DMS53 treated with DMSO at 0.1 percent for 48 hours (cell line): ENCODE results near the gene ODAD4.

Experiments used
- DNase-seq: peaks from one replicate; lab custom pipeline; 2025; ENCODE audit not compliant: unreplicated experiment; lab: John Stamatoyannopoulos, UW

Gene ODAD4

DNA sequence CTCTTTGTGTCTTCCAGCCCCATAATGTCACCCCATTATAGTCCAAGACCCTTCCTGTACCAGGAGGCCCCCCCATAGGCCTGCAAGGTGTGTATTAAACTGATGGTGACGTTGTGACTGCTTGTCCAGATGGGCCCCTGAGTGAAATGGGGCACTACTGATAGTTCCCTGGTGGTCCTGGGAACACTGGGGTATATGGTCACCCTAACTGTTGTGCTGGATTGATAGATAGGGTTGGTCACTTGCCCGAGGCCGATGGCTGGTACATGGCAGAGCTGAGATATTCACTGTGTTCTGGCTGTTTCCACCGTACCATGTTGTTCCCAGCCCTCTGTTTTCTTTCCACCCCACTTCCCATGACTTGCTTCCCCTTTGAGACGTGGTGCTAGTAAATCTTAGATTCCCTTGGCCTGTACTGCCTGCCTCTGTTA is 40.5 kb downstream of the ODAD4 start:
- DNase-seq: no peak

DNA sequence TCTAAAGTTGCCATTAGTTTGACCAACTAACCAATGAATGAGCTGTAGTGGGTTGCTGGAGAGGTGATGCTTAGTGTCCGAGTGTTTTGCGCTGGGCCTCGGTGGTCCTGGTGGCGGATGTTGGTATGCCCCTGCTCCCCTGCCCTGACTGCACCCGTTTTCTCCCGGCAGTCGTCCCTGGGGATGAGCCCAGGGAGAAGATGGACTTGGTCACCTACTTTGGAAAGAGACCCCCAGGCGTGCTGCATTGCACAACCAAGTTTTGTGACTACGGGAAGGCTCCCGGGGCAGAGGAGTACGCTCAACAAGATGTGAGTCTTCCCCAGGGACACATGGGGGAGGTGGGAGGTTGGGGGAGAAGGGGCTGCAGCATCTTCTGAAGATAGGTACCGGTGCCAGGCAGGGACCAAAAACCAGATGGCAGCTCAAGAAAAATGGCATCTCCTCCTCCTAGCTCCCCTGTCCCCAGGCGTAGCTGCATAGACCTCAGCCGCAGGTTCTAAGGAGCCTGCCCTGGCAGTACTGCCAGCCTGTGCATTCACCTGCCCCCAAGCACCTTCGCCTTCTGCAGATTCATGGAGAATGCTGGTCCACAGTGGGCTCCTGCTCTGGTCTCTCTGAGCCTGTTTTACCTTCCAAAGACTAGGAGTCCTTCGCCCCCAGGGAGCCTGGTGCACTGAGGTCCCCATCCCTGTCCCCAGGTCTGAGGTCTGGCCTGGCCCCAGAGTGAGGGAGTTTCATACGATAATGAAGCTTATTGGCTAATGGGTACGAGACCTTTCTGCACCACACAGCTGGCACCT is 41.5 kb downstream of the ODAD4 start:
- no peak for DNase-seq

DNA sequence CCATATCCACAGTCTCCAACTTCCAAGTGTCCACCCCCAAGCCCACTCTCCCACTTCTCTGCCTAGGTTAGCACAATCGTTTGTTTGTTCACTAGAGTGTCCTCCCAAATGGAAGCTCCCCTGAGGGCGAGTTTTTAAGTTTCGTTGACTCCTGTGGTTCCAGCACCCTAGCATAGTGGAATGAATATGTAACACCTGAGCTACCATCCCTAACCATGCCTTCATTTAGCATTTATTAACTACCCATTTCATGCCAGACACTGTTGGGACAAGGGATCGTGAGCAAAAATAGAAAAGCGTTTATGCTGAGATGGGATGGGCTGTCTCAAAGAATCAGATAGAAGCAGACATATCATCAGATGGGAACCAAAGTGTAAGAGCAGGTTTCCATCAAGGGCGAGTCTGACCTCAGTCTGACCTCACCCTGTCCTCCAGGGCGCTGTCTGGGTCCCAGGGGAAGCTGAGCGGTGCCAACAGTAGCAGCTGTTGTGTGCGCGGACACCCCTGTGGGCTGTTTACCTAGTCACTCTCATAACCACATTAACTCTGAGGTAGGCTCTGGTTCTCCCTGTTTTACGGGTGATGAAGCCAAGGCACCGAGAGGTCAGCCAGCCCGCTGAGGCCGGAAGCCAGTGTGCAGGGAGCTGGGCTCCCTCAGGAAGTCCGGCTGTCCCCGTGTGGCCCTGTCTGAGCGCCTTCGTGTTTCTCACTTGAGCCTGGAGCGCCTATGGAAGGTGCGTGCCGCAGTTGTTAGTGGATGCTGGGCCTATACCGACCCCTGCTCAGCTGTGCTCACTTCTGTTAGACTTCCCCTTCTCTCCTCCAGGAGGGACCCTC is 42.4 kb downstream of the ODAD4 start:
- DNase-seq: no peak

DNA sequence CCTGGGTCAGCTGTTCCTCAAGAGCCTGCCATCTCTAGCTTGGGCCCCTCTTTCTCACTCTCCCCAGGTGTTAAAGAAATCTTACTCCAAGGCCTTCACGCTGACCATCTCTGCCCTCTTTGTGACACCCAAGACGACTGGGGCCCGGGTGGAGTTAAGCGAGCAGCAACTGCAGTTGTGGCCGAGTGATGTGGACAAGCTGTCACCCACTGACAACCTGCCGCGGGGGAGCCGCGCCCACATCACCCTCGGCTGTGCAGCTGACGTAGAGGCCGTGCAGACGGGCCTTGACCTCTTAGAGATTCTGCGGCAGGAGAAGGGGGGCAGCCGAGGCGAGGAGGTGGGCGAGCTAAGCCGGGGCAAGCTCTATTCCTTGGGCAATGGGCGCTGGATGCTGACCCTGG is 43.0 kb downstream of the ODAD4 start:
- DNase-seq: no peak

DNA sequence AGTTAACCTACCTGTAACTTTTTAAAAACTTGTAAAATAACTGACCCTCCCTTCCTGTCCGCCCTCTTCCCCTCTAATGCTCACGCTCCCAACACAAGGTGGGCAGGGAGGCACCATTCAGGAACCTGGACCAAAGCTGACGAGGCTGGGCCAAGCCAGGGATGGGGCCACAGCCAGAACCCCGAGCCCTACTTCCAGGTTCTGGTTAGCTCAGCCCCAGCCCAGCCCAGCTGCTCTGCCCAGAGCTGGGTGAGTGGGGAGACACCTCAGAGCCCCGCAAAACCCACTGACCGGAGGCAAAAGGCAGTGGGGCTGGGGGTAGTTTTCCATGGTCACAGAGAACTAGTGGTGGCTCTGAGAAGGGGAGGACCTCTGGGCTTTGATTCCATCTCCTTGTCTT is 43.6 kb downstream of the ODAD4 start:
- no peak for DNase-seq

DNA sequence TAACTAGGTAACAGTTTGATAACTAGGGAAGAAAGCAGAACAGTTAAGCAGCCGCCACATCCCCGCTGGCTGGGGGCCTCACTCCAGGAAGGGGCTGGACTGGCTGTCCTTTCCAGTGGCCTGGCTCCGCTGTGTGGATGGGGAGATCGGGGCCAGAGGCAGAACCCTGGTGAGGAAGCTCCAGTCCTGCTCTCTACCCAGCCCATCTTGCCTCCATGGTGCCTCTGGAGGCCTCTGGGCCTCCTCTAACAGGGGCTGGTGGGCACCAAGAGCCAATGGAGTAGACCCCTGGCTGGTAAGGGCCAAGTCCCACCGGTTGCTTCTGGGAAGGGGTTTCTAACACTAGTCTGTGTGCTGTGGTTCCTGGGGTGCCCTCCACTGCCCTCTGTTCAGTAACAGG is 44.2 kb downstream of the ODAD4 start:
- no peak for DNase-seq

DNA sequence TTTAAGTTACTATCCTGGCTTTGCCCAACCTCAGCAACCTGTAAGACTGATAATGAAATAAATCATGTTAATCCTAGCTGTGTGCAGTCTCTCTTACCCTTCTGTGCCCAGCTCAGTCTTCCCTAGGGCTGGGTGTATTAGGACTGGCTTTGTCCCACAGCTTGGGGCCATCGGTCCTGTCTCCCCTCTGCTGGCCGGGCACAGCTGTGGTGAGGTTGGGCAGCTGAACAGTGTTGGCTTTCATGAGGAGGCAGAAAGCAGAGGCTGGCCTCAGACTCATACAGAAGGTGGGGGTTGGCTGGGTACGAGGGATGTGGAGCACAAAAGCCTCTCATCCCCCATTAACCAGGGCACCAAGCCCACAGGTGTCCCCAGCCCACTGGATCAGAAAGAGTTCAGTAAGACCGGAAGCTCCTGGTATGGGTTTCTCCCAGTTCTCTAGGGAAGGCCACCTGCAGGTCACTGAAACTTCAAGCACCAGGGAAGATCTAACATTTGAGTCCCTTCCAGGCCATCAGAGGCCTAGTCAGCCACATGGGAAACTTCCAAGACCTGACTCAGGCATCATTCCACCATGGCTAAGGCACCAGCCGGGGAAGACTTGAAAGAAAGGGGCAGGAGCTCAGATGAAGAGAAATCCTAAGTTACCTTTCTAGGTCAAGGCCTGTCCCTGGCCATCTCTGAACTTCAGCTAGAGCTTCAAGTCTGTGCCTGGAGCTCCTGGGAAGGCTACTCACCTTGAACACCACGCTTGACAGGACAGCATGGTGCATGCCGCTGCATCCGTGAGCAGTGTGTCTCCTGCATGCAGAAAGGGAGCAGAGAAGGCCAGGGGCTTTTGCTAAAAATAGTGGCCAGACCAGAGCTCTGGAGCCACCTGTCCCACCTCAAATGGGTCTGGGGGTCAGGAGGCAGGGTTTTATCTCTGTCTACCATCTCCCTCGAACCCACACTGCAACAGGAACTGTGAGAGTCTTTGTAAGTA is 45.0 kb downstream of the ODAD4 start:
- no peak for DNase-seq

DNA sequence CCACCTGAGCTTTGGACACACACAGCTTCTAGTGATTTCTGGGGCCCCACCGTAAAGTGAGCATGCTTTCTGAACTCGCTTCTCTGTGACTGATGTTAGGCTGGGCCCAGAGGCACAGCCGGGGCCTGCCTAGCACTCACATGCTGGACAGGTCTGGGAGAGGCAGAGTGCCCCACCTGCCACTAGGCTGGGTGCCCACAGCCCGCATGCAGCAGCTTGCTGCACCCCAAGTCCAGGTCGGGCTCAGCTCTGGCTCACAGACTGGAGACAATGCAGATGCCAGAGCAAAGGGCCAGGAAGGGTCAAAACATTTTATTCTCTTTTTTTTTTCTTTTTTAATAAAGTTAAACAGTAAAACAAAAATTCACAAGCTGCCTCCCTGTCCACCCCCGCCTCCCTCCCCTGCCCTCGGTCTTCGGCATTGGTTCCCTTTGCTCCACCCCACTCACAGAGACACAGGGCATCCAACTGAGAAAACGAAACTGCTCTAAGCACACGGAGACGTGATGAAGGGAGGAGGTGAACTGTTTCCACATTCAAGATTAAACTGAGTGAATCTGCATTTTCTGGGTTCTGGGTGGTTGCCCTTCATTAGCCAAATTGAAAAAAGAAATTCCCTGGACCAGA is 45.8 kb downstream of the ODAD4 start:
- DNase-seq: no peak

DNA sequence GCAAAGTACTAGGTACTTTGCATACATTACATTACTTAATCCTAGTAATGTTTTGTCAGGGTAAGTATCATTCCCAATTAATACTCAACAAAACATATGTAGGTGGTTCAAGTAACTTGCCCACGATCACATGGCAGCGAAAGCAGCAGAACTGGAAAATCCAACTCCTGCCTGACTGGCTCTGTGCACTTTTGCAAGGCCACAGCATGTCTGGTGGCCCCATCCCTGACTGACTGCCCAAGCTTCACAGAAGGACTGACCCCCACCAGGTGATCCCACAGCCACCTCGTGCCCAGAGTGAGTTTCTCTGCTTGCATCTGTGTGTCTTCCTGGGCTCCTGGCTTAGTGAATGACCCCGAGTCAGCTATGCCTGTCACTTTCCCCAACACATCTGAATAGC is 47.6 kb downstream of the ODAD4 start:
- DNase-seq: no peak

DNA sequence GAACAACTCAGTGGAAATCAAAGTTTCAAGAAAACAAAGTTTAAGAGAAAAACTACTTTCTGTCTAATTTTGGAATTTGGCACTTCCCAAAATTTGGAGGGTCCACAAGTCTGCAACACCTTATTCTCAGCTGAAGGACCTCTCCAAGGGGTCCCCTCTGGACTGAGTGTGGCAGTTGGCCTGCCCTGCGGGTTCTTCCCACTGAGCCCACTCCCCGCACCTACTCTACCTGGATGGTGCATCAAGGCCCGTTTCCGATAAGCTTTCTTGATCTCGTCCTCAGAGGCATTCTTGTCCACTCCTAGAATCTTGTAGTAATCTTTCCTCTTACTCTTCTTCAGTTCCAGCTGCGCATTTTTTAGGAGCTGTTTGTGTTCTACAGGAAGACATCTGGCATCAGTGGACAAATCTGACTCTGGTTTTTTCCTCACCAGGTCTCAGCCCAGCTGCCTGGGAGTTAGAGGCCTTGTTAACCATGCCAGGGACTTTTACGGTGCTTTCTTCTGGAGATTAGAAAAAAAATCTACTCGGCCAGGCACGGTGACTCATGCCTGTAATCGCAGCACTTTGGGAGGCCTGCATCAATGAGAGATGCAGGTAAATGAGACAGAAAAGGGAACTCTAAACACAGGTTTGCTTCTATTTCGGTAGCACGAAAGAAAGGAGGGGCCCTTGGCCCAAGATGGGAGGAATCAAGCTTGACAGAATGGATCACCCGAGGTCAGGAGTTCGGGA is 51.8 kb downstream of the ODAD4 start:
- DNase-seq: no peak

DNA sequence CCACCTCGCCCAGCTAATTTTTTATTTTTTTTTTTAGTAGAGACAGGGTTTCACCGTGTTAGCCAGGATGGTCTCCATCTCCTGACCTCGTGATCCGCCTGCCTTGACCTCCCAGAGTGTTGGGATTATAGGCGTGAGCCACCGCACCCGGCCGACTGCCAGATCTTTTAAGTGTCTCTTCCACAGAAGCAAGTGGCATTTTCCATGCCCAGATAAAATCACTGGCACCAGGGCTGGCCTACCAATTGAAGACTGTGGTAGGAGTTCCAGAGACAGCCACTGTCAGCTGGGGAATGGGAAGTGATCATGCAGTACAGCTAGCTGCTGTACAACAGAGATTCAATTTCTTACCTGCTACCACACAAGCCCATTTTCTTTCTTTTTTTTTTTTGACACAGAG is 54.0 kb downstream of the ODAD4 start:
- DNase-seq: no peak

DNA sequence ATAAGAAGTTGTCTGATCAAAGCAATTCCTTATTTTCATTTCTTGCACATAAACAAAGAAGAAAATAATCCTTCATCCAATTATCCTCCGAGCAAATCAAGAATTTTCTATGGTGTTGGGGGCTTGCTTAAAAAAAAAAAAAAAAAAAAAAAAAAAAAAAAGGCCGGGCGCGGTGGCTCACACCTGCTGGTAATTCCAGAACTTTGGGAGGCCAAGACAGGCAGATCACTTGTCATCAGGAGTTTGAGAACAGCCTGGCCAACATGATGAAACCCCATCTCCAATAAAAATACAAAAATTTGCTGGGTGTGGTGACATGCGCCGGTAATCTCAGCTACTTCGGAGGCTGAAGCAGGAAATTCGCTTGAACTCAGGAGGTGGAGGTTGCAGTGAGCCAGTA is 55.5 kb downstream of the ODAD4 start:
- DNase-seq: no peak

DNA sequence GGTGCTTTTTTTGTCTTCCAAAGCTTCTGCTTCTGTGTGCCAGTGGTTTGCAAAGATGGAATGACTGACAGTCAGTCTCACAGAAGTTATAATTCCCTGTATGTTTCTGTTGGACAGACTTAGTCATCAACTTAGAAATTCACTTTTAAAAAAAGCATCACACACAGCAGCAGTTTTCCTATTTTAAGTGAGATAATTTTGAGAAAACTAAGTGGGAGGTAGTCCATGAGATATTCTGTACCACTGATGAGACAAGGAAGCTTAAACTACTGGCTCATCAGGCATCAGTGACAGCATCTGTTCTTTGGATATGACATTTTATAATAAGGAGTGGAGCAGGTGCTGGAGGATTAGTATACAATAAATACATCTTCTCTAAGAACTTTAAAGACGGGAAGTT is 56.2 kb downstream of the ODAD4 start:
- DNase-seq: no peak

DNA sequence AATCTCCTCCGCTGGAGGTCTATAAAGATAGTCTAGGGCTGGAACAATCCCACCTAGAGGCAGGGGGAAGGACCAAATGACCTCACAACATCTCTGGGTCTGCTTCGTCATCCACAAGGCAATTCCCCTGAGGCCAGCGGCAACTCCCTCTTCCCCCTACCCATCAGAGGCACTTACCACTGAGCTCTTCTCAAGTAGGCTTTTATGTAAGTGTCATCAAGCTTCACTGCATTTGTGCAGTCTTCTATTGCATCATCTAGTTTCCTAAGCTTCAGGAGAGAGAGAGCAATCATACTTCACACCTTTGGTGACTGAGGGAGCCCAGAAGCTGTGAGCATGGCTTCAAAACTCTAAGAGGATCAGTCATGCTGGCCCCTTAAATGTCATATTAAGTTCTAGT is 57.2 kb downstream of the ODAD4 start:
- DNase-seq: no peak

DNA sequence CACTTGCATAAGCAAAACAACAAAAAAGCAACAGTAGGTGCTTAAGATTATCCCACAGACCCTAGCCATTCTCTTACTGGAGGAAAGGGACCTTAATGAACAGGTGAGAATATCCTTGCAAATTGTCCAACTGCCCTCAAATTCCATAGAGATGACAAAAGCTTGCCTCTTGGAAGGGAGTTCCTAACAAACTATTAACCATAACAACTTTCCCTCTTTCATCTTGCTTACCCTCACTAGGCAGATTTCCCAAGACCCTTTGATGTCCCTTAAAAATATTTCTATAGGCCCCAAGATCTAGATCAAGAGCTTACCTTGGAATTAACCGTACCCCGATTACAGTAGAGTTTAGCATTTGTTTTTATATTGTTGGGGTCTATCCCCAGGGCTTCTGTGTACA is 58.0 kb downstream of the ODAD4 start:
- DNase-seq: no peak

DNA sequence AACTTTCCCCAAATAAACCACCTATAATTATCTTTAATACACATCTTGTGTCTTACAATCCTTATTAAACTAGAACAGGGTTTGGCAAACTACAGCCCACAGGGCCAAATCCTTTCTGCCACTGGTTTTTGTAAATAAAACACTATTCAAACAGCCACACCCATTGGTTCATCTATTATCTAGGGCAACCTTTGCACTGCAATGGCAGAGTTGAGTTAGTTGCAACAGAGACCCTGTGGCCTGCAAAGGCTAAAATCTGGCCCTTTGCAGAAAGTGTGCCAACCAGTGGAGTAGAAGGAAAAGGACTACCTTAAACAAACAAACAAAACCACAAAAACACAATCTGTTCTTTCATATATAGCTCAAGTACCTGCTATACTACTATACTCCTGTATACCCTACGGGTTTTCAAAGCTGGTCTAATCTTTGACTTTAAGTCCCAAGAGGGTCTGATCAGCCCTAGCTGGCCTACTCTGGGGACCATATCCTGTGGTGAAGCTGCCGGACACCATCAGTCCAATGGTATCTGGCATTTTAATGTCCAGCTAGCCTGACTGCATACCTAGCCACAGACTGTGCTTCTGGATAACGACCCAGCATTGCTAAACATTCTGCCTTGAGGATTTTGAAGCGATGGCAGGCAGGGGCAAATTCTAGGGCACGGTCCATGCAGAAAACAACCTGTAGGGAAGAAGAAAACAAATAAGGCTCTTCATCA is 59.4 kb downstream of the ODAD4 start:
- no peak for DNase-seq

DNA sequence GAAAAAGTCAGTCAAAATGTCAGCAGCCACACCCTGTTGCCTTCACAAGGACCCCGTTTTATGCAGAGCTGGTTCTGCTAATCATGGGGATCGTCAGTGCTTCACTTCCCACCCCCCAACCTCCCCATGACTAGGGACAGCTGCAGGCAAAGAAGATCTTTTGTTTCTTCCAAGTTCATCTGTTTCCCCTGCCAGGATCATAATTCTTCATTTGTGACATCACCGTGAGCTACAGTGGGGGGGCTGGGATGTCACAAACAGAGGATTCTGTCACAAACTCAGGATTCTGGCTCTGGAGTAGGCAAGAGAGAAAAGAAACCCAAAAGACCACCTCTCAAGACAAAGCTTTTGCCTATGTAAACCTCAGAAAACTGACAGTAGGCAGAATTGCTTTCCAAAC is 62.2 kb downstream of the ODAD4 start:
- no peak for DNase-seq

DNA sequence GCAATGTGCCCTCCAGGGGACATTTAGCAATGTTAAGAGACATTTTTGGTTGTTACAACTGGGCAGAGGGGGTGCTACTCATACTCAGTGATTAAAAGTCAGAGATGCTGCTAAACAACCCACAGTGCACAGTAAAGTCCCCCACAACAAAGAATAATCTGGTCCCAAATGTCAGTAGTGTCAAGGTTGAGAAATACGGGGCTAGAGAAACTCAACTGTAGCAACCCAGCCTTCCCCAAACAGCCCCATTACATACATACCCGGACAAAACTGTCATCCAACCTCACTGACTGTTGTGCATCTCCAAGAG is 66.4 kb downstream of the ODAD4 start:
- DNase-seq: no peak

DNA sequence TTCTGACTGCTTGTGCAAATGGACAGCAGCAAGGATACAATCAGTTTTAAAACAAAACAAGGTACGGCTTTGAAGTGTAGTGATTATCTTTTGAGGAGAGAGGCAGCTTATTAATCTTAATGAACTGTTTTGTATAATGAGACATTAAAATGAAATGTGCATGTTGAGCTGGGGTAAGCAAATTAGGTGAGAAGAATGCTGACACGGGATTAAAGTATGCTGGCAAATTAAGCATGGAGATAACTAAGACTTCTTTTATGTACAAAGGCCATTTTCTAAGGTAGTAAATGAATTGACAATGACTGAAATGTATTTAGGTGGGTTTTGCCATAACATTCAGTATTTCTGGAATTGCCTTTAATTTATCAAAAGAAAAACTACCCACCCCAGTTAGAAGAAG is 68.1 kb downstream of the ODAD4 start:
- DNase-seq: no peak
